ENCODE measurements around the gene XBP1.
"Not testable (repeated sequence)": the region's sequence is repeated elsewhere in the genome, so short reads cannot be mapped to it uniquely, and the experiment has no call there.

XBP1 gene

GRCh38 chr22:28817919-28818859, 17.8 kb upstream of the XBP1 start:
- no peak for DNase-seq

GRCh38 chr22:28817064-28817463, 16.7 kb upstream of the XBP1 start:
- no peak for DNase-seq

- DNase-seq = no peak
These were observed 15.4 kb upstream of the XBP1 start for GRCh38 chr22:28815729-28816128.

- DNase-seq = peak; percentile 13
These were observed 14.7 kb upstream of the XBP1 start for GRCh38 chr22:28815111-28815510.

GRCh38 chr22:28813772-28814518, 13.6 kb upstream of the XBP1 start:
- no peak for DNase-seq

- DNase-seq = no peak
These were observed 12.1 kb upstream of the XBP1 start for GRCh38 chr22:28812516-28812915.

GRCh38 chr22:28810821-28811491, 10.6 kb upstream of the XBP1 start:
- peak; percentile 48 for DNase-seq

- no peak for DNase-seq
These were observed 8.5 kb upstream of the XBP1 start for GRCh38 chr22:28808716-28809355.

- DNase-seq = not testable (repeated sequence)
These were observed 5.1 kb upstream of the XBP1 start for GRCh38 chr22:28805426-28805825.

- DNase-seq = no peak
These were observed 2.3 kb upstream of the XBP1 start for GRCh38 chr22:28802595-28803123.

- DNase-seq = no peak
These were observed 1.7 kb upstream of the XBP1 start for GRCh38 chr22:28801845-28802594.

- DNase-seq = peak; percentile 39
These were observed 612 bp downstream of the XBP1 start for GRCh38 chr22:28799606-28800307.

- DNase-seq = peak; percentile 30
These were observed 1.4 kb downstream of the XBP1 start for GRCh38 chr22:28798810-28799605.

- DNase-seq = no peak
These were observed 4.2 kb downstream of the XBP1 start for GRCh38 chr22:28795932-28796856.

GRCh38 chr22:28795071-28795693, 5.2 kb downstream of the XBP1 start:
- no peak for DNase-seq

- no peak for DNase-seq
These were observed 6.3 kb downstream of the XBP1 start for GRCh38 chr22:28793976-28794584.

- DNase-seq = peak; percentile 26
These were observed 7.6 kb downstream of the XBP1 start for GRCh38 chr22:28792491-28793383.

All from CD4-positive, alpha-beta T cell treated with Interleukin-6 for 4 hours (primary cell).